Erythroblast (primary cell): ENCODE results near the gene METTL1.

ENCODE experiments used
- DNase-seq, 2 experiments: peaks; one replicate each; lab custom pipeline; 2025; lab: John Stamatoyannopoulos, UW
- GATA1 ChIP-seq: IDR thresholded peaks from 2 replicates; pipeline ENCODE4 v1.6.1; 2011; ENCODE audit warnings: low read depth, mild to moderate bottlenecking, control low read depth, low read length, moderate library complexity
- POLR2A ChIP-seq: IDR thresholded peaks from 2 replicates; pipeline ENCODE4 v1.6.1; 2011; ENCODE audit warnings: mild to moderate bottlenecking, low read length

METTL1 gene

DNA sequence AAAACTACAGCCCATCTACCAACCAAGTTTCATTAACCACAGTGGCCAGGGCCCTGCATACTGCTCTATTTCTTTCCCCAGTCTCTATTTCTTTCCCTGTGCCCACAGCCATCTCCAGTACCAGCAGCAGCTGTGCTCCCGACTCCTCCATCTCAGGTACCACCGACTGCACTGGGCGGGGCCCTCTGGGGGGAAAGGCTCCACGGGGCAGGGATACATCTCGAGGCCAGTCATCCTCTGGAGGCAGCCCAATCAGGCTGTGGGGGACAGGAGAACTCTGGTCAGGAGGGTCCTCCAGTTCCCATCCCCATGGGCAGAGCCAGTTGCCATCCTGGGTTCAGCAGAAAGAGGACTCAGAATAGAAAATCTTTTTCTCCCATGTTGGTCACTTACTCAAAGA is 22.8 kb downstream of the METTL1 start:
- TF ChIP-seq POLR2A (no peak), GATA1 (no peak)
- DNase-seq: no peak

DNA sequence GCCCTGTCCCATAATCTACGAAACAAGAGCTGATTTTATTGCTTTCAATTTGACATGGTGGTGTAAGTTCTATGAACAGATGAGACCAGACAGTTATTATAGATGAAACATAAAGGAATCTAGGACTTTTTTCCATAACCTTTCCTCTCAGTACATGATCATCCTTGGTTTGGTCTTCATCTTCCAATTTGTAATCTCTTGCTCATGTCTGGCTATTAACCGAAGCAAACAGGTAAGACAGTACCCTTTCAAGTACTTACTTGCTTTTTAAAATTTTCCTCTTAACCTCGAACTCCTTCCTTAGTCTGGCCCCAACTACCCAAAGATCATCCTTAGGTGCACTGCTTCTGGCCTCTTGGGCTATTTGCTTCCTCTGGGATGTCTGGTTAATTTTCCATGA is 25.9 kb downstream of the METTL1 start:
- TF ChIP-seq GATA1: no peak
- no peak for TF ChIP-seq POLR2A
- no peak for DNase-seq

DNA sequence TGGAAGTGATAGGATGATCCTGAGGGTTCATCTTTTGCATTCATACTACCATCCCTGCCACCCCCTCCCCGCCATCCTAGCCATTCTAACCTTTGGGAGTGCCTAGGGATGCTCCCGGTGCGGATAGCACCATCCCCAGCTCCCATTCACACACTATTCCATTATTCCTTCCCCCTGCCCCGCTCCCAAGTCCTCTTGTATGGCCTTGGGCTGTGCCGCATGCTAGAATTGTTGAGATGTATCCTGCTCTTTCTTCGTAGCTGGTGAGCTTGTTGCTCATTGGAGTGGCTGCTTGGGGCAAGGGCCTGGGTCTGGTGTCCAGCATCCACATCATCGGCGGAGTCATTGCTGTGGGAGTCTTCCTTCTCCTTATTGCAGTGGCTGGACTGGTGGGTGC is 26.4 kb downstream of the METTL1 start:
- peak; percentile 73 for TF ChIP-seq POLR2A
- TF ChIP-seq GATA1: no peak
- DNase-seq: no peak

DNA sequence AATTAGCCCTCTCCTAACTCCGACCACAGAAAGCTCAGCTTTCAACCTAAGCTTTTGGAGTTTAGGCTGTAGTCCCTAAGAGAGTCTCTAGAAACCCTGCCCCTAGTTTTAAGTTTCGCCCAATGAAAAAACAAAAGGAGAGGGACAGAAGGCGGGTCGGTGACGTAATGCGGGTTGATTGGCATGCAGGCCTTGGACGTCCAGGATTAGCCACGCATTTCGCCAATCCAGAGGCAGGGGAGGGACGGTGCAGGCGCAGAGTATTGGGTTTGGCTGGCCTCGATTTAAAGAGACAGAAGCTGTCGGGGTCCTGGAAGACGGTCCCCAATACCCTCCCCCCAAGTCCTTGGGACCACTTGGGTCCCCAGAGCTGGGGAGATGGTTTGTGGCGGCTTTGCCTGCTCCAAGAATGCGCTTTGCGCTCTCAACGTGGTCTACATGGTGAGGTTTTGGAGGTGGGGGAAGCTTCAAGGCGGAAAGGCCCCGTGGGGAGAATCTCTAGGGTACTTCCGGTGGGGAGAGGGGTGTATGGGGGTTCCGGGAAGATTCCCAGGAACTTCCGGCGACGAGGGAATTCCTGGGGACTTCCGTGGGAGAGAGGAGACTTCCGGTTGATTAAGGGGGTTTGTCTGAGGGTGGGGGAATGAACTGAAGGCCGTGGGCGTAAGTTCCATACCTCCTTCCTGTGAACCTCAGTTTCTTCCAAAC is 27.0 kb downstream of the METTL1 start, which contains the start of gene TSPAN31:
Gene TSPAN31, plus strand, starts transcription at position 263 of the 708 bp plus-strand sequence. Its CDS starts 116 bp downstream, at position 379.
- TF ChIP-seq GATA1 (no peak), POLR2A (peak; percentile 73)
- peak; percentile 97 to 98 for DNase-seq

DNA sequence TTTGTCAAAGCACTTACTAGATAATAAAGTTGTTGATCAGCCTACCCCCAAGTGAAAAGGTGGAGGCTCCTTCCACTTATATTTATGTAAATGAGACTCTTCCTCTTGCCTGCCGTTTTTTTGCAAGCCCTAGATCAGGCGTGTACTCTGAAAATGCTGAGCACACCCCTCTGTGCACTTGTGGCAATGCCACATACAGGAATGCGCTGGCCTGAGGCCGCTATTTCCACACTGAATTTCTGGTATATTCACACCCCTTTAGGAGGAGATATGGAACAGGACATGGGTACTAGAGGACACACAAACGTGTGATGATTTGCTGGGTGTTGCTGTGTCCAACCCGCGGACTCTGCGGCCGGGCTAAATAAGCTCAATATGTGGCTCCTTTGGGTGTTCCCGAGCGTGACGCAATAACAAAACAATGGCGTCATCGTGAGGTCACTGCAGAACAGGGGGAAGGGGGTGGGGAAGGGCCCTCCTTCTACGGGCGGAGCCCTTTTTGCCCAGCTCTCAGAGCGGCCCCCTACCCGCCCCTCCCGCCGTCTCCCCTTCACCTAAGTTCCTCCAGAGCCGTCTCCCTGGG is 27.6 kb downstream of the METTL1 start:
- peak; percentile 91 to 93 for DNase-seq
- TF ChIP-seq POLR2A (no peak), GATA1 (no peak)

DNA sequence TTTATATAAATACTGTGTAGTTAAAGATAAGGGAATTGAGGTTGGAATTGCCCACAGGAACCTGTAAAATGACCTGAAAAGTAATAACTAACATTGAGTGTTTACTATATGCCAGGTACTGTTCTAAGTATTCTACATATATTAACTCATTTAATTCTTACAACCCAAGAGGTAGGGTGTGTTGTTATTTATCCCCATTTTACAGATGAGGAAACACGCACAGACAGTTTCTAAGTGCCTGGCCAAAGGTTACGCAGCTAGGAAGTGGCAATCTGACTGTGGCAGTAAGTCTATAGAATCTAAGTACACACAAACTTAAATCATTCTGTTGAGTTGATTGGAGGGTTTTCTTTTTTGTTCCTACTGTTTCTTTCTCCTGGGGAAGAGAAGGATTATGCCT is 28.1 kb downstream of the METTL1 start:
- no peak for DNase-seq
- TF ChIP-seq POLR2A (no peak), GATA1 (no peak)

GRCh38 chr12:57741844-57742738 is 29.8 kb downstream of the METTL1 start:
- TF ChIP-seq GATA1: no peak
- no peak for TF ChIP-seq POLR2A
- peak; percentile 27 to 31 for DNase-seq

DNA sequence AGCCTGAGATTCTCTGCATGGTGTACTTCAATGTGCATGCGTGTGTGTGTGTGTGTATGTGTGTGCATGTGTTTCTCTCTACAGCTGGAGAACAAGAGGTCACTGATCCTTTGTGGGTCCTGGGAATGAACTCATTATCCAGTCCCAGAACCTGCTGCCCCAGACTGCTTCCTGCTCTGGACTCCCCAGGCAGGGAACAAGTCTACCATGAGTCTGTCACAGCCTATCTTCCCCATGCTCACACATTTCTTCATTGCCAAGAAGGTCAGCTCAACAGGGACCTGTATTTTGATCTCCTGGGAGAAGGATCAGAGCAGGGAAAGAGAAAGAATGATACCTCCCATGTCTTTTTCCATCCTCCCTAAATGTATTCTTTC is 30.5 kb downstream of the METTL1 start:
- no peak for DNase-seq
- TF ChIP-seq GATA1 (no peak), POLR2A (no peak)

GRCh38 chr12:57740656-57741412 is 31.1 kb downstream of the METTL1 start:
- TF ChIP-seq GATA1: no peak
- TF ChIP-seq POLR2A: no peak
- DNase-seq: no peak

- TF ChIP-seq GATA1 (no peak), POLR2A (no peak)
- DNase-seq: no peak
Observed at GRCh38 chr12:57739914-57740538, 31.9 kb downstream of the METTL1 start.

DNA sequence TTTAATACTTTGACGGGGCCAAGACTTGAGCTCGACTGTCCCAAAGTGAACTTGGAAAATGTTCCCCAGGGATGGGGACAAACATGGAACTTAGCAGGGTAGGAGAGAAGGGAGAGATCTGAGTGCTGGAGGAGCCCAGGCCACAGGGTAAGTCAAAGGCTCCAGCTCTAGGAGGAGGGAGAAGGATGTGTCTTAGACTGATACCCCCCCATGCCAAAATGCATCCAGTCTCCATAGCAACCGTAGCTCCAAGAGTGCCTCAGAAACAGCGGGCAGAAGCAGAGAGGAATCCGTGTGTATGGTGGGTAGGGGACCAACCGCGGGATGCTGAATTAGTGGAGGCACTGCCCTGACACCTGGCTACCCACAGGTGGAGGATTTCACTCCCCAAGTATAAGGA is 32.5 kb downstream of the METTL1 start:
- DNase-seq: no peak
- no peak for TF ChIP-seq GATA1
- no peak for TF ChIP-seq POLR2A

DNA sequence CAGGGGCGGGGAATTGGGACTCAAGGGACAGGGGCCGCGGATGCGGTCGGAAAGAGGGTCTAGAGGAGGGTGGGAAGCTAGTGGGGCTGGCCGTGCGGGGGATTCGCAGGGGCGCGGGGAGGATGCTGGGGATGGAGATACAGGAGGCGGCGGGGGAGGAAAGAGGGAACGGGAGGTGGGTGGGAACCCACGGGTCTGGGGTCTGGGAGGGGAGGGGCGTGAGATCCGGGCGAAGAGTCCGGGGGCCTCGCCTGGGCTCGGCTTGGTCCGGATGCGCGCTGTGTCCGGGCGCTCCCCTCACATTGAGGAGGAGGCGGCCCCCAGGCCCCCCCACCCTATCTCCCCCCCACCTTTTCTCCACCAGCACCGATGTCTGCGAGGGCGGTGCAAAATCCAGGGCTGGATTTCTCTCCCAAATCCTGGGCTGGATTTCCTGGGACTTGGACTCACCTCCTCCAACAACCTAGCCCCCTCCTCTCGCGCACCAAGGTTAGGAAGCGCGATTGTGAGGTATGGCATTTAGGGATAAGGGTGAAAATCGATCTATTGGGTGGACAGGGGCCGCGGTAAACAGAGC is 33.2 kb downstream of the METTL1 start, which contains the start of gene AGAP2:
Gene AGAP2, minus strand, starts transcription at position 82 of the 577 bp plus-strand sequence. CDS start 496 bp downstream, outside the sequence.
- TF ChIP-seq POLR2A: no peak
- TF ChIP-seq GATA1: no peak
- no peak for DNase-seq
